Lung (tissue), 12 donors: ENCODE results near the gene RASAL2. TPM values are rescaled to one million over a fixed set of nuclear protein-coding genes. Genes with fewer than 3 reads are reported as not detected.

ENCODE experiments used
- ATAC-seq: fragments of 200-7000 bp; cut with Tn5 transposase; one replicate; pipeline ENCODE4 v1.9.1; 2020; ENCODE audit warnings: moderate number of reproducible peaks; ENCODE audit not compliant: insufficient read depth, low FRiP score
- DNase-seq, 3 donors: peaks; one replicate each; pipeline ENCODE4 v3.0.0-alpha.2; 2013 to 2017
- H3K27ac ChIP-seq, 2 donors: one replicate each; pipeline ENCODE4 v1.5.1; 2013; ENCODE audit warnings: mild to moderate bottlenecking in 2 of 2, moderate library complexity in 2 of 2, control low read depth in 1 of 2, inconsistent platforms in 1 of 2, low read depth in 1 of 2, low read length in 1 of 2
- H3K27me3 ChIP-seq, 3 donors: one replicate each; pipeline ENCODE4 v1.5.1; 2013; ENCODE audit warnings: low read length in 2 of 3; ENCODE audit not compliant: control insufficient read depth in 3 of 3, insufficient read depth in 3 of 3
- H3K36me3 ChIP-seq, 4 donors: one replicate each; pipeline ENCODE4 v1.5.1; 2013; ENCODE audit warnings: low read length in 4 of 4, mild to moderate bottlenecking in 1 of 4, moderate library complexity in 1 of 4; ENCODE audit not compliant: control insufficient read depth in 4 of 4, insufficient read depth in 4 of 4
- H3K4me1 ChIP-seq, 5 donors: one replicate each; pipeline ENCODE4 v1.5.1; 2013; ENCODE audit warnings: low read length in 5 of 5, mild to moderate bottlenecking in 2 of 5, moderate library complexity in 1 of 5; ENCODE audit not compliant: control insufficient read depth in 5 of 5, insufficient read depth in 5 of 5
- H3K4me3 ChIP-seq: one replicate; pipeline ENCODE4 v1.5.1; 2013; ENCODE audit warnings: mild to moderate bottlenecking, control low read depth, moderate library complexity
- H3K9ac ChIP-seq, 2 donors: one replicate each; pipeline ENCODE4 v1.5.1; 2013; ENCODE audit warnings: low read length in 2 of 2, control low read depth in 1 of 2; ENCODE audit not compliant: insufficient read depth in 1 of 2
- H3K9me3 ChIP-seq, 4 donors: one replicate each; pipeline ENCODE4 v1.5.1; 2013; ENCODE audit warnings: low read length in 3 of 4, mild to moderate bottlenecking in 1 of 4, moderate library complexity in 1 of 4; ENCODE audit not compliant: control insufficient read depth in 4 of 4, insufficient read depth in 3 of 4
- WGBS, 2 donors: extraction: QIAGEN DNeasy Blood & Tissue Kit; methylation state at CpG; one replicate each; pipeline ENCODE4 v1.1.7; 2013; 5-methylcytosine and 5-hydroxymethylcytosine counted together
- polyA plus RNA-seq, 2 donors: library from polyadenylated mRNA; stranded (reverse); fragments of 200-250 nt; gene quantifications; one replicate each; pipeline ENCODE4 v1.2.1, GENCODE V29; 2013
- total RNA-seq, 2 donors: library from RNA; depleted of rRNA in 1 of 2; stranded (reverse); fragments of >200 nt in 1 of 2; gene quantifications; one replicate each; pipeline ENCODE4 v1.2.1, GENCODE V29; 2014 to 2021
- TF ChIP-seq, protein P1 (sequence below): IDR thresholded peaks from 2 replicates; pipeline ENCODE4 v1.5.1; 2012; ENCODE audit warnings: mild to moderate bottlenecking; ENCODE audit errors: control extremely low read depth, extremely low read depth
- donor health status: control.
- donor health status: control.
- donor health status: Bipolar disorder and iron deficiency.
- donor health status: healthy.
- donor health status: DM: yes; HTN: yes; CAD: no.

Gene RASAL2
- total and polyA plus RNA-seq, 4 donors: 4.9 to 34.8 (median 15.8) TPM

DNA sequence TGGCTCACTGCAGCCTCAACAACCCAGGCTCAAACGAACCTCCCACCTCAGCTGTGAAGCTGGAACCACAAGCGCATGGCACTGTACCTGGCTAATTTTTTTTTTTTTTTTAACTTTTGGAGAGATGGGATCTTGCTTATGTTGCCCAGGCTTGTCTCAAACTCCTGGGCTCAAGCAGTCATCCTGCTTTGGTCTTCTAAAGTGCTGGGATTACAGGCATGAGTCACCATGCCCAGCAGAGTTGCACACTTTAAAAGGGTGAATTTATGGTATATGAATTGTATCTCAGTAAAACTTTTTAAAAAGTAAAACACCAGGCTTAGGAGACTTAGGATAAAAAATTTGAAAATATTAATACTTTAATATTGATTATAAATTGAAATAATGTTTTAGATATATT, 303.8 kb downstream of the RASAL2 start:
- H3K4me1 ChIP-seq: peaks cover 0 to 8% (median 0%) of the 10 kb centered on the region in 5 donors
- WGBS, 2 donors: 89 to 91% methylated on average over 2 of the region's 2 CpGs
- no peak for DNase-seq

GRCh38 chr1:178399177-178399728, 305.3 kb downstream of the RASAL2 start:
- Histone ChIP-seq H3K4me3 (no peak overlapping the region), H3K27ac (no peak overlapping the region), H3K36me3 (peaks cover 0 to 3% (median 1%) of the 10 kb centered on the region in 4 donors), H3K9me3 (no peaks in the 10 kb centered on the region), H3K27me3 (no peaks in the 10 kb centered on the region), H3K9ac (no peak overlapping the region), H3K4me1 (peaks cover 0 to 6% (median 0%) of the 10 kb centered on the region in 5 donors)
- ATAC-seq (no peak), DNase-seq (no peak)
- WGBS, 2 donors: 95 to 99% methylated on average over 4 of the region's 4 CpGs
- TF ChIP-seq, protein P1, sequence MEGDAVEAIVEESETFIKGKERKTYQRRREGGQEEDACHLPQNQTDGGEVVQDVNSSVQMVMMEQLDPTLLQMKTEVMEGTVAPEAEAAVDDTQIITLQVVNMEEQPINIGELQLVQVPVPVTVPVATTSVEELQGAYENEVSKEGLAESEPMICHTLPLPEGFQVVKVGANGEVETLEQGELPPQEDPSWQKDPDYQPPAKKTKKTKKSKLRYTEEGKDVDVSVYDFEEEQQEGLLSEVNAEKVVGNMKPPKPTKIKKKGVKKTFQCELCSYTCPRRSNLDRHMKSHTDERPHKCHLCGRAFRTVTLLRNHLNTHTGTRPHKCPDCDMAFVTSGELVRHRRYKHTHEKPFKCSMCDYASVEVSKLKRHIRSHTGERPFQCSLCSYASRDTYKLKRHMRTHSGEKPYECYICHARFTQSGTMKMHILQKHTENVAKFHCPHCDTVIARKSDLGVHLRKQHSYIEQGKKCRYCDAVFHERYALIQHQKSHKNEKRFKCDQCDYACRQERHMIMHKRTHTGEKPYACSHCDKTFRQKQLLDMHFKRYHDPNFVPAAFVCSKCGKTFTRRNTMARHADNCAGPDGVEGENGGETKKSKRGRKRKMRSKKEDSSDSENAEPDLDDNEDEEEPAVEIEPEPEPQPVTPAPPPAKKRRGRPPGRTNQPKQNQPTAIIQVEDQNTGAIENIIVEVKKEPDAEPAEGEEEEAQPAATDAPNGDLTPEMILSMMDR: no peak

More for the DNA sequence above, 303.8 kb downstream of the RASAL2 start:
- Histone ChIP-seq H3K36me3 (peaks cover 0 to 7% (median 1%) of the 10 kb centered on the region in 4 donors), H3K9me3 (no peaks in the 10 kb centered on the region), H3K4me3 (no peak overlapping the region), H3K27ac (no peak overlapping the region), H3K27me3 (no peaks in the 10 kb centered on the region), H3K9ac (no peak overlapping the region)
- TF ChIP-seq, protein P1: no peak
- ATAC-seq: no peak

DNA sequence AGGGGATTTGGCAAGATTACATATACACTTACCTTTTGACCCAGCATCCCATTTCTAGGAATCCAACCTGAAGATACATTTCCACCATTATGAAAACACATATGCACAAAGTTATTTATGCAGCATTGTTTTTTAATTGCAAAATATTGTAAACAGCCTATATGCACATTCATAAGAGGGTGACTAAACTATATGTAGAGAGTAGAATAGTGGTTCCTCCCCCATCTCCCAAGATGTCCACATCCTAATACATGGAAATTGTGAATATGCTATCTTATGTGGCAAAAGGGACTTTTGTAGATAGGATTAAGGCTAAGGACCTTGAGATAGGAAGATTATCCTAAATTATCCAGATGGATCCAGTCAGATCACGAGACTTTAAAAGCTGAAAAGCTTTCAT, 311.2 kb downstream of the RASAL2 start:
- DNase-seq (no peak), ATAC-seq (no peak)
- Histone ChIP-seq H3K4me1 (peaks cover 0 to 9% (median 4%) of the 10 kb centered on the region in 5 donors), H3K9me3 (no peaks in the 10 kb centered on the region), H3K27ac (no peak overlapping the region), H3K36me3 (peaks cover 0 to 4% (median 1%) of the 10 kb centered on the region in 4 donors), H3K4me3 (no peak overlapping the region), H3K27me3 (no peaks in the 10 kb centered on the region), H3K9ac (no peak overlapping the region)
- TF ChIP-seq, protein P1: no peak
- 86 to 93% methylated on average over 1 of the region's 1 CpG for WGBS, 2 donors

GRCh38 chr1:178407215-178407614, 313.3 kb downstream of the RASAL2 start:
- WGBS, 2 donors: 52 to 72% methylated on average over 2 of the region's 2 CpGs
- Histone ChIP-seq H3K9me3 (no peaks in the 10 kb centered on the region), H3K27ac (no peak overlapping the region), H3K4me3 (no peak overlapping the region), H3K36me3 (peaks cover 0 to 4% (median 1%) of the 10 kb centered on the region in 4 donors), H3K9ac (no peak overlapping the region), H3K4me1 (peaks cover 0 to 9% (median 2%) of the 10 kb centered on the region in 5 donors), H3K27me3 (no peaks in the 10 kb centered on the region)
- TF ChIP-seq, protein P1: no peak
- no peak for DNase-seq
- ATAC-seq: no peak
